GM20431 (cell line): ENCODE data around the gene APOL3.

Experiments used
- in situ Hi-C: fragments of 300-500 bp; cut with MseI, MboI; formaldehyde crosslinking; loops from one replicate; pipeline ENCODE4 v1.15.0; 2020; ENCODE audit warnings: low sequenced_read_pairs; ENCODE audit not compliant: unreplicated experiment

The APOL3 gene

GRCh38 chr22:36143066-36143815 lies 17.3 kb downstream of the APOL3 start:
- in situ Hi-C loops, result loop anchor here (25.0 kb wide), 1 partner anchor 531 kb away; the partner anchor contains the start of gene MB

- in situ Hi-C loops, result loop anchor here (25.0 kb wide), 1 partner anchor 529 kb away; the partner anchor contains the start of gene MB
Measured at GRCh38 chr22:36141481-36141880, 19.1 kb downstream of the APOL3 start.

GRCh38 chr22:36138709-36139108 lies 21.8 kb downstream of the APOL3 start:
- in situ Hi-C loops, result loop anchor here (25.0 kb wide), 1 partner anchor 526 kb away; the partner anchor contains the start of gene MB

GRCh38 chr22:36136988-36137387 lies 23.6 kb downstream of the APOL3 start:
- in situ Hi-C loops, result loop anchor here (25.0 kb wide), 1 partner anchor 525 kb away; the partner anchor contains the start of gene MB

- in situ Hi-C loops, result loop anchor here (25.0 kb wide), 1 partner anchor 524 kb away; the partner anchor contains the start of gene MB
Measured at GRCh38 chr22:36136475-36136874, 24.1 kb downstream of the APOL3 start.

GRCh38 chr22:36135306-36135980 lies 25.1 kb downstream of the APOL3 start:
- in situ Hi-C loops, result loop anchor here (25.0 kb wide), 1 partner anchor 523 kb away; the partner anchor contains the start of gene MB

GRCh38 chr22:36134182-36134581 lies 26.4 kb downstream of the APOL3 start:
- in situ Hi-C loops, result loop anchor here (25.0 kb wide), 1 partner anchor 522 kb away; the partner anchor contains the start of gene MB

GRCh38 chr22:36131907-36132306 lies 28.6 kb downstream of the APOL3 start:
- in situ Hi-C loops, result loop anchor here (25.0 kb wide), 1 partner anchor 520 kb away; the partner anchor contains the start of gene MB

- in situ Hi-C loops, result loop anchor here (25.0 kb wide), 1 partner anchor 517 kb away; the partner anchor contains the start of gene MB
Measured at GRCh38 chr22:36129486-36130388, 30.8 kb downstream of the APOL3 start.

GRCh38 chr22:36129071-36129470 lies 31.5 kb downstream of the APOL3 start:
- in situ Hi-C loops, result loop anchor here (25.0 kb wide), 1 partner anchor 517 kb away; the partner anchor contains the start of gene MB

- in situ Hi-C loops, result loop anchor here (25.0 kb wide), 1 partner anchor 514 kb away; the partner anchor contains the start of gene MB
Measured at GRCh38 chr22:36125994-36126531, 34.5 kb downstream of the APOL3 start.

- in situ Hi-C loops, result loop anchor here (25.0 kb wide), 1 partner anchor 513 kb away; the partner anchor contains the start of gene MB
Measured at GRCh38 chr22:36125434-36125833, 35.1 kb downstream of the APOL3 start.

- in situ Hi-C loops, result loop anchor here (25.0 kb wide), 2 partner anchors 187 to 512 kb away; partner anchors contain the start of gene MB
Measured at GRCh38 chr22:36124666-36125065, 35.9 kb downstream of the APOL3 start.

- in situ Hi-C loops, result loop anchor here (25.0 kb wide), 1 partner anchor 187 kb away; no protein-coding TSS in a partner anchor
Measured at GRCh38 chr22:36123673-36124630, 36.6 kb downstream of the APOL3 start.

GRCh38 chr22:36120621-36121351 lies 39.8 kb downstream of the APOL3 start:
- in situ Hi-C loops, result loop anchor here (25.0 kb wide), 1 partner anchor 183 kb away; no protein-coding TSS in a partner anchor

- in situ Hi-C loops, result loop anchor here (25.0 kb wide), 1 partner anchor 180 kb away; no protein-coding TSS in a partner anchor
Measured at GRCh38 chr22:36117053-36117554, 43.5 kb downstream of the APOL3 start.

GRCh38 chr22:36116127-36116526 lies 44.4 kb downstream of the APOL3 start:
- in situ Hi-C loops, result loop anchor here (25.0 kb wide), 1 partner anchor 179 kb away; no protein-coding TSS in a partner anchor
